DMS114 treated with DMSO at 0.1 percent for 48 hours (cell line): Measurements from ENCODE around the gene FBXO5.
"Not testable (repeated sequence)": the region's sequence is repeated elsewhere in the genome, so short reads cannot be mapped to it uniquely, and the experiment has no call there.

Source experiments
- DNase-seq: peaks from one replicate; lab custom pipeline; 2025; ENCODE audit not compliant: unreplicated experiment; lab: John Stamatoyannopoulos, UW

FBXO5 gene

GRCh38 chr6:152993847-152994246, 11.0 kb upstream of the FBXO5 start:
- no peak for DNase-seq

GRCh38 chr6:152993431-152993830, 10.6 kb upstream of the FBXO5 start:
- no peak for DNase-seq

- no peak for DNase-seq
Observed at GRCh38 chr6:152986978-152987377, 4.1 kb upstream of the FBXO5 start.

- DNase-seq, result not testable (repeated sequence)
Observed at GRCh38 chr6:152985300-152985699, 2.5 kb upstream of the FBXO5 start.

GRCh38 chr6:152984513-152984872, 1.7 kb upstream of the FBXO5 start:
- no peak for DNase-seq

GRCh38 chr6:152983637-152984512, 1.0 kb upstream of the FBXO5 start:
- DNase-seq, result no peak

GRCh38 chr6:152981989-152982903, 595 bp downstream of the FBXO5 start:
- no peak for DNase-seq

- no peak for DNase-seq
Observed at GRCh38 chr6:152981219-152981618, 1.6 kb downstream of the FBXO5 start.

- no peak for DNase-seq
Observed at GRCh38 chr6:152980656-152981055, 2.2 kb downstream of the FBXO5 start.

GRCh38 chr6:152979116-152979515, 3.7 kb downstream of the FBXO5 start:
- DNase-seq, result no peak

- no peak for DNase-seq
Observed at GRCh38 chr6:152978058-152978457, 4.8 kb downstream of the FBXO5 start.

- DNase-seq, result no peak
Observed at GRCh38 chr6:152977556-152977955, 5.3 kb downstream of the FBXO5 start.

- no peak for DNase-seq
Observed at GRCh38 chr6:152976749-152977148, 6.1 kb downstream of the FBXO5 start.

GRCh38 chr6:152975204-152975915, 7.5 kb downstream of the FBXO5 start:
- no peak for DNase-seq

GRCh38 chr6:152973916-152974315, 8.9 kb downstream of the FBXO5 start:
- no peak for DNase-seq

- DNase-seq, result no peak
Observed at GRCh38 chr6:152969688-152970418, 13.0 kb downstream of the FBXO5 start.

- not testable (repeated sequence) for DNase-seq
Observed at GRCh38 chr6:152966168-152966894, 16.5 kb downstream of the FBXO5 start.

GRCh38 chr6:152959333-152959732, 23.5 kb downstream of the FBXO5 start:
- DNase-seq, result no peak

- no peak for DNase-seq
Observed at GRCh38 chr6:152957796-152958195, 25.0 kb downstream of the FBXO5 start.

GRCh38 chr6:152954443-152954842, 28.4 kb downstream of the FBXO5 start:
- no peak for DNase-seq
